ENCODE data around the gene ZNF655.

GRCh38 chr7:99576251-99576650 lies 17.8 kb downstream of the ZNF655 start:
- TF ChIP-seq PPARA (CRISPR knock-in tag; IDR thresholded peaks at IDR 0.05; ENCODE audit: borderline replicate concordance) (no peak), GLIS3 (CRISPR knock-in tag; IDR thresholded peaks at IDR 0.05) (no peak), PATZ1 (CRISPR knock-in tag; IDR thresholded peaks at IDR 0.05; ENCODE audit: borderline replicate concordance) (no peak), SNAI2 (CRISPR knock-in tag; IDR thresholded peaks at IDR 0.05) (no peak), ARNTL (CRISPR knock-in tag; IDR thresholded peaks at IDR 0.05; ENCODE audit: borderline replicate concordance, low read depth) (no peak), ISL1 (CRISPR knock-in tag; IDR thresholded peaks at IDR 0.05) (no peak), POU6F1 (CRISPR knock-in tag; IDR thresholded peaks at IDR 0.05; ENCODE audit: borderline replicate concordance, low read depth) (no peak), ZFP3 (CRISPR knock-in tag; IDR thresholded peaks at IDR 0.05) (no peak), ZFP30 (CRISPR knock-in tag; IDR thresholded peaks at IDR 0.05) (no peak)

Measured in SK-N-SH treated with all-trans-retinoic acid at 6 μM for 48 hours (cell line).